ENCODE measurements around the gene TRAF1.
A peak's percentile ranks its signal among the peaks of the same experiment; 100 is the strongest.

The TRAF1 gene

GRCh38 chr9:120928483-120929228 is 2.1 kb upstream of the TRAF1 start:
- no peak overlapping the region for H2BK5ac ChIP-seq (ENCODE audit: low read length)
- H2BK120ac ChIP-seq (ENCODE audit: low read depth, low read length) = peak overlapping the region; percentile 39
- no peaks in the 10 kb centered on the region for H3K36me3 ChIP-seq (ENCODE audit: control insufficient read depth, insufficient read depth, low read length)
- no peaks in the 10 kb centered on the region for H3K27me3 ChIP-seq (ENCODE audit: insufficient read depth, low read length, poor library complexity)
- no peaks in the 10 kb centered on the region for H3K79me2 ChIP-seq (ENCODE audit: control insufficient read depth, insufficient read depth, low read length)
- H2BK15ac ChIP-seq (replicated peaks; ENCODE audit: low read depth) = no peak overlapping the region
- peak overlapping the region; percentile 53 for H3K4me3 ChIP-seq (ENCODE audit: low read length)
- H3K56ac ChIP-seq (ENCODE audit: low read length) = peak overlapping the region; percentile 92
- H3K18ac ChIP-seq (ENCODE audit: low read length) = peak overlapping the region; percentile 94
- no peak overlapping the region for H2AK5ac ChIP-seq (ENCODE audit: low read length)
- no peaks in the 10 kb centered on the region for H3K4me1 ChIP-seq (ENCODE audit: control insufficient read depth, low read depth, low read length)
- no peak overlapping the region for H3K27ac ChIP-seq (ENCODE audit: low read depth, low read length)
- H3K9ac ChIP-seq (ENCODE audit: low read length) = peak overlapping the region; percentile 77
- no peaks in the 10 kb centered on the region for H3K79me1 ChIP-seq (ENCODE audit: low read length)
- no peak overlapping the region for H4K5ac ChIP-seq (ENCODE audit: low read length)
- peak overlapping the region; percentile 98 for H4K8ac ChIP-seq (ENCODE audit: low read depth, low read length)
- peak; percentile 52 for DNase-seq
- WGBS (ENCODE audit: extremely low coverage, insufficient coverage, low lambda C conversion rate) = no CpG with 5 or more reads among the region's 73 CpGs
- H3K4ac ChIP-seq (ENCODE audit: low read depth, low read length) = peak overlapping the region; percentile 28
- peak overlapping the region; percentile 91 for H3K4me2 ChIP-seq (ENCODE audit: low read length)
- peak overlapping the region; percentile 4 for H3K23ac ChIP-seq (ENCODE audit: low read length)

DNA sequence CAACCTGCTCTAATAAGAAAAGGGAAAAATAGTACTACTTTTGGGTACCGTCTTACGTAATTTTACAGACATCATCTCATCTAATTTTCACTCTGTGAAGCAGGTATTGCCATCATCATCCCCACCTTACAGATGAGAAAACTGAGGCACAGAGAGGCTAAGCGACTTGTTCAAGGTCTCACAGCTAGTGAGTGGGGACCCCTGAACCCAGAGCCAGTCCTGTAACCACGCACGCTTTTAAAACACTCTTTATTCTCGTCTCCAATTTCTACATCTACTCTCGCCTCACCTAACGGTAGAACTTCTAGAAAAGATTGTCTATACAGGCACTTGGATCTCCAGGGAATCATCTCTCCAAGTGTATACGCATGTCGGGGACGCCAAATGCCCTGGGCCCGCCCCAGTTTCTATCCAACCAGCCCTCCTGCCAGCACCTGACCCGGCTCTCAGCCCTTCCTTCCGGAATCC is 1.5 kb upstream of the TRAF1 start:
- Histone ChIP-seq H3K79me2 (ENCODE audit: control insufficient read depth, insufficient read depth, low read length) (no peaks in the 10 kb centered on the region), H4K5ac (ENCODE audit: low read length) (no peak overlapping the region), H3K36me3 (ENCODE audit: control insufficient read depth, insufficient read depth, low read length) (no peaks in the 10 kb centered on the region), H3K4ac (ENCODE audit: low read depth, low read length) (peak overlapping the region; percentile 28), H2BK15ac (replicated peaks; ENCODE audit: low read depth) (no peak overlapping the region), H2BK5ac (ENCODE audit: low read length) (no peak overlapping the region), H3K18ac (ENCODE audit: low read length) (no peak overlapping the region), H3K4me2 (ENCODE audit: low read length) (peak overlapping the region; percentile 91), H3K27ac (ENCODE audit: low read depth, low read length) (no peak overlapping the region), H3K4me3 (ENCODE audit: low read length) (peak overlapping the region; percentile 53), H2BK120ac (ENCODE audit: low read depth, low read length) (no peak overlapping the region), H4K8ac (ENCODE audit: low read depth, low read length) (peak overlapping the region; percentile 78), H3K56ac (ENCODE audit: low read length) (peak overlapping the region; percentile 92), H3K79me1 (ENCODE audit: low read length) (no peaks in the 10 kb centered on the region), H2AK5ac (ENCODE audit: low read length) (no peak overlapping the region), H3K9ac (ENCODE audit: low read length) (peak overlapping the region; percentile 77), H3K27me3 (ENCODE audit: insufficient read depth, low read length, poor library complexity) (no peaks in the 10 kb centered on the region), H3K23ac (ENCODE audit: low read length) (peak overlapping the region; percentile 59), H3K4me1 (ENCODE audit: control insufficient read depth, low read depth, low read length) (no peaks in the 10 kb centered on the region)
- no peak for DNase-seq
- WGBS (ENCODE audit: extremely low coverage, insufficient coverage, low lambda C conversion rate) = no CpG with 5 or more reads among the region's 14 CpGs

GRCh38 chr9:120927269-120928014 is 846 bp upstream of the TRAF1 start:
- no peak overlapping the region for H2BK15ac ChIP-seq (replicated peaks; ENCODE audit: low read depth)
- no peak overlapping the region for H3K9ac ChIP-seq (ENCODE audit: low read length)
- H4K8ac ChIP-seq (ENCODE audit: low read depth, low read length) = no peak overlapping the region
- no peaks in the 10 kb centered on the region for H3K36me3 ChIP-seq (ENCODE audit: control insufficient read depth, insufficient read depth, low read length)
- no peak overlapping the region for H3K18ac ChIP-seq (ENCODE audit: low read length)
- no peaks in the 10 kb centered on the region for H3K27me3 ChIP-seq (ENCODE audit: insufficient read depth, low read length, poor library complexity)
- no peak overlapping the region for H3K4ac ChIP-seq (ENCODE audit: low read depth, low read length)
- H4K5ac ChIP-seq (ENCODE audit: low read length) = no peak overlapping the region
- no peak overlapping the region for H3K23ac ChIP-seq (ENCODE audit: low read length)
- H3K4me2 ChIP-seq (ENCODE audit: low read length) = no peak overlapping the region
- H3K56ac ChIP-seq (ENCODE audit: low read length) = no peak overlapping the region
- no CpG with 5 or more reads among the region's 8 CpGs for WGBS (ENCODE audit: extremely low coverage, insufficient coverage, low lambda C conversion rate)
- no peak overlapping the region for H2BK5ac ChIP-seq (ENCODE audit: low read length)
- H3K27ac ChIP-seq (ENCODE audit: low read depth, low read length) = no peak overlapping the region
- no peak overlapping the region for H3K4me3 ChIP-seq (ENCODE audit: low read length)
- no peak overlapping the region for H2BK120ac ChIP-seq (ENCODE audit: low read depth, low read length)
- H3K79me1 ChIP-seq (ENCODE audit: low read length) = no peaks in the 10 kb centered on the region
- H2AK5ac ChIP-seq (ENCODE audit: low read length) = no peak overlapping the region
- H3K4me1 ChIP-seq (ENCODE audit: control insufficient read depth, low read depth, low read length) = no peaks in the 10 kb centered on the region
- DNase-seq = no peak
- H3K79me2 ChIP-seq (ENCODE audit: control insufficient read depth, insufficient read depth, low read length) = no peaks in the 10 kb centered on the region

GRCh38 chr9:120925535-120926396 is 830 bp downstream of the TRAF1 start:
- no CpG with 5 or more reads among the region's 13 CpGs for WGBS (ENCODE audit: extremely low coverage, insufficient coverage, low lambda C conversion rate)
- H3K4me3 ChIP-seq (ENCODE audit: low read length) = no peak overlapping the region
- H3K4me1 ChIP-seq (ENCODE audit: control insufficient read depth, low read depth, low read length) = no peaks in the 10 kb centered on the region
- no peak overlapping the region for H3K18ac ChIP-seq (ENCODE audit: low read length)
- H3K4me2 ChIP-seq (ENCODE audit: low read length) = no peak overlapping the region
- no peak overlapping the region for H3K4ac ChIP-seq (ENCODE audit: low read depth, low read length)
- H3K79me1 ChIP-seq (ENCODE audit: low read length) = no peaks in the 10 kb centered on the region
- no peak overlapping the region for H3K23ac ChIP-seq (ENCODE audit: low read length)
- H3K79me2 ChIP-seq (ENCODE audit: control insufficient read depth, insufficient read depth, low read length) = no peaks in the 10 kb centered on the region
- no peak overlapping the region for H4K5ac ChIP-seq (ENCODE audit: low read length)
- H3K36me3 ChIP-seq (ENCODE audit: control insufficient read depth, insufficient read depth, low read length) = no peaks in the 10 kb centered on the region
- H3K27ac ChIP-seq (ENCODE audit: low read depth, low read length) = no peak overlapping the region
- H3K9ac ChIP-seq (ENCODE audit: low read length) = no peak overlapping the region
- no peak overlapping the region for H2BK5ac ChIP-seq (ENCODE audit: low read length)
- H2BK120ac ChIP-seq (ENCODE audit: low read depth, low read length) = no peak overlapping the region
- H2BK15ac ChIP-seq (replicated peaks; ENCODE audit: low read depth) = no peak overlapping the region
- no peak overlapping the region for H4K8ac ChIP-seq (ENCODE audit: low read depth, low read length)
- H2AK5ac ChIP-seq (ENCODE audit: low read length) = no peak overlapping the region
- H3K27me3 ChIP-seq (ENCODE audit: insufficient read depth, low read length, poor library complexity) = no peaks in the 10 kb centered on the region
- no peak overlapping the region for H3K56ac ChIP-seq (ENCODE audit: low read length)
- DNase-seq = no peak

DNA sequence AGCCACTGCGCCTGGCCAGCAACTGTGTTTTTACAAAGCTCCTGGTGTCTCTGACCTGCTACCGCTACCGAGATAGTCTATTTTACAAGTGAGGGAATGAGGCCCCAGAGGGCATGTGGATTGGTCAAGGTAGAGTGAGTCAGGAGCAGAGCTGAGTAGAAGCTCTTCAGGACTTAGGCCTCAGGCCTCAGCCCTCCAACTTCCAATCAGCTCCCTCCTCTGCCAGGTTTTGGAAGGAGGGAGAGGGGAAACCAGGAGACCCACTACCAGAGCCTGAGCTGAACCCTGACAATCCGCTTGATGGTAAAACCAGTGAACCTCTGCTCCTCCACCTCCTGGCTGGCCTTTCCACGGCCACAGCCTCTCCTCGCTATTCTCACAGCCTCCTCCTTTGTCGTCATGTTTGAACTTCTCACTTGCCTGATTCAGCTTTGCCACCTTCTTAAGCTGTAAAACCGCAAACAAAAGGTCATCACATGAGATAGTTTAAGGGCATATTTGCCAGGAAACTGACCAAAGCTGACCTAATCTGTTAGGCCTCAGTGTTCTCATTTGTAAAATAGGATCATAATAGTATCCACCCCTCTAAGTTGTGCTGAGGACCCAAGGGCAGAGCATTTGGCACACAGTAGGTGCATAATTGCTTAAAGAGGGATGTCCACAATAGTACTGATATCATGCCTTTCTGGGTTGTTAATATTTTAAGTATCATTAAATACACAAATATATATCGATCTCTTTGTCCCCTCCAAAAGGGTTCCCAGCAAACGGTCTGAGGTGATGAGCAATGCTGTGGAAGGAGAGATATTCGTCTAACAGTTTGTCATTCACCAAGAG is 1.7 kb downstream of the TRAF1 start:
- Histone ChIP-seq H3K4me3 (ENCODE audit: low read length) (no peak overlapping the region), H3K27me3 (ENCODE audit: insufficient read depth, low read length, poor library complexity) (no peaks in the 10 kb centered on the region), H3K36me3 (ENCODE audit: control insufficient read depth, insufficient read depth, low read length) (no peaks in the 10 kb centered on the region), H2BK15ac (replicated peaks; ENCODE audit: low read depth) (no peak overlapping the region), H3K79me2 (ENCODE audit: control insufficient read depth, insufficient read depth, low read length) (no peaks in the 10 kb centered on the region), H2BK120ac (ENCODE audit: low read depth, low read length) (no peak overlapping the region), H4K8ac (ENCODE audit: low read depth, low read length) (no peak overlapping the region), H3K18ac (ENCODE audit: low read length) (no peak overlapping the region), H3K23ac (ENCODE audit: low read length) (no peak overlapping the region), H2AK5ac (ENCODE audit: low read length) (no peak overlapping the region), H3K79me1 (ENCODE audit: low read length) (no peaks in the 10 kb centered on the region), H2BK5ac (ENCODE audit: low read length) (no peak overlapping the region), H4K5ac (ENCODE audit: low read length) (no peak overlapping the region), H3K4ac (ENCODE audit: low read depth, low read length) (no peak overlapping the region), H3K27ac (ENCODE audit: low read depth, low read length) (no peak overlapping the region), H3K56ac (ENCODE audit: low read length) (peak overlapping the region; percentile 5), H3K4me1 (ENCODE audit: control insufficient read depth, low read depth, low read length) (peaks cover 4% of the 10 kb centered on the region), H3K4me2 (ENCODE audit: low read length) (no peak overlapping the region), H3K9ac (ENCODE audit: low read length) (no peak overlapping the region)
- no CpG with 5 or more reads among the region's 11 CpGs for WGBS (ENCODE audit: extremely low coverage, insufficient coverage, low lambda C conversion rate)
- no peak for DNase-seq
